Astrocyte of the cerebellum (primary cell): Measurements from ENCODE around the gene OPTC.

Experiments
- DNase-seq: peaks from one replicate; pipeline ENCODE4 v3.0.0-alpha.2; 2011; ENCODE audit warnings: low read depth
- H3K4me3 ChIP-seq: 2 replicates; pipeline ENCODE4 v1.5.1; 2011; ENCODE audit warnings: mild to moderate bottlenecking, low read depth, low read length, moderate library complexity
- in situ Hi-C: cut with HindIII; loops from 2 replicates; pipeline ENCODE4 v1.10.0; 2017; ENCODE audit warnings: low sequenced_read_pairs
- TF ChIP-seq, protein P1 (sequence below): IDR thresholded peaks from 2 replicates; pipeline ENCODE4 v1.5.1; 2012; ENCODE audit warnings: low read length, low read depth, moderate library complexity, mild to moderate bottlenecking; ENCODE audit errors: missing control alignments

OPTC gene

DNA sequence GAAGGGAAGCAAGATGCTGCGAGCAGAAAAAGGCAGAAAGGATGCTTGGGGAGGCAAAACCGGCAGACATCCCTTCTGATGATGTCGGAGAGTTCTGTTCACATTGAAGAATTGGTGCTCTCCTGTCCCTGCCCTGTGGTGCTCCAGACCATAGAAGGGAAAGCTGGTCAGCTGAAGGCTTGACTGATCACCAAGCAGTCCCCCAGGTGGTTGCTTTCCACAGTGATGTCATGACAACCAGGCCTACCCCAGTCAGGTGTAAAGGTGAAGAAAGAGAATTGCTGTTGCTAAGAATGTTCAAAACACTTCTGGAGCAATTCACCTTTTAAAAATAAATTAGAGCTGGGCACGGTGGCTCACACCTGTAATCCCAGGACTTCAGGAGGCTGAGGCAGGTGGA, 59.5 kb downstream of the OPTC start:
- in situ Hi-C loops: no loop called here
- TF ChIP-seq, protein P1, sequence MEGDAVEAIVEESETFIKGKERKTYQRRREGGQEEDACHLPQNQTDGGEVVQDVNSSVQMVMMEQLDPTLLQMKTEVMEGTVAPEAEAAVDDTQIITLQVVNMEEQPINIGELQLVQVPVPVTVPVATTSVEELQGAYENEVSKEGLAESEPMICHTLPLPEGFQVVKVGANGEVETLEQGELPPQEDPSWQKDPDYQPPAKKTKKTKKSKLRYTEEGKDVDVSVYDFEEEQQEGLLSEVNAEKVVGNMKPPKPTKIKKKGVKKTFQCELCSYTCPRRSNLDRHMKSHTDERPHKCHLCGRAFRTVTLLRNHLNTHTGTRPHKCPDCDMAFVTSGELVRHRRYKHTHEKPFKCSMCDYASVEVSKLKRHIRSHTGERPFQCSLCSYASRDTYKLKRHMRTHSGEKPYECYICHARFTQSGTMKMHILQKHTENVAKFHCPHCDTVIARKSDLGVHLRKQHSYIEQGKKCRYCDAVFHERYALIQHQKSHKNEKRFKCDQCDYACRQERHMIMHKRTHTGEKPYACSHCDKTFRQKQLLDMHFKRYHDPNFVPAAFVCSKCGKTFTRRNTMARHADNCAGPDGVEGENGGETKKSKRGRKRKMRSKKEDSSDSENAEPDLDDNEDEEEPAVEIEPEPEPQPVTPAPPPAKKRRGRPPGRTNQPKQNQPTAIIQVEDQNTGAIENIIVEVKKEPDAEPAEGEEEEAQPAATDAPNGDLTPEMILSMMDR: no peak
- no peak for DNase-seq
- no peak overlapping the region for H3K4me3 ChIP-seq

DNA sequence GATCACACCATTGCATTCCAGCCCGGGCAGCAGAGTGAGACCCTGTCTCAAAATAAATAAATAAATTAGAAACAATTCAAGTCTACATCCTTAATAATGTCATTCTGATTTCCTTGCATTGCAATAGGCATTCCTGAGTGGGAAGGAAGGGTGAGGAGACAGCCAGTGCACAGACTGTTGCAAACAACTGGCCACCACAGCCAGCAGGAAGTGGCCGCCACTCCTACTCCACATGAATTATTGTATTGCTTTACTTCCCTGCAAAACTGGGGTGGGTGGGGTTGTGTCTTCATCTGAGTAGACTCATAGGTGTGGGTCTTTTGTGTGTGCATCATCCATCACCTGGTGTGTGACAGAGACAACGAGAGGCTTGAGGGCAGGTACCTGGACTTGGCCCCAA, 60.1 kb downstream of the OPTC start:
- H3K4me3 ChIP-seq: no peak overlapping the region

DNA sequence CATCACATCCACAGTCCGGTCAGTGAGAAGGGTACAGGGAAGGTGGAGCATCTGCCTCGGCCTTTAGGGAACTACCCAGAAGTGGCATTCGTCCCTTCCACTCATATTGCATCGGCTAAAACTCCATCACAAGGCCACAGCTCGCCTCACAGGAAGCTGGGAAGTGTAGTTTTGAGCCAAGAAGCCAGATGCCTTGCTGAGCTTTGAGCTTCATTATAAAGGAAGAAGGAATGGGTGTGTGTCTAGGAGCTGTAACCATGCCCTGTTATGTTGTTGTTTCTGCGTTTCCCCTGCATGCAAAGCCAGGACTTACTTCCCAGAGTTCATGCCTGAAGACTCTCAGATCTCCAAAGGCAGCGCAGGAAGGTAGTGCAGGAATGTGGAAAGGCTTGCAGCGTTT, 61.1 kb downstream of the OPTC start:
- DNase-seq: no peak
- no peak overlapping the region for H3K4me3 ChIP-seq
- TF ChIP-seq, protein P1: no peak
- in situ Hi-C loops: no loop called here

More for the DNA sequence above, 60.1 kb downstream of the OPTC start:
- in situ Hi-C loops: no loop called here
- no peak for DNase-seq
- TF ChIP-seq, protein P1: no peak

DNA sequence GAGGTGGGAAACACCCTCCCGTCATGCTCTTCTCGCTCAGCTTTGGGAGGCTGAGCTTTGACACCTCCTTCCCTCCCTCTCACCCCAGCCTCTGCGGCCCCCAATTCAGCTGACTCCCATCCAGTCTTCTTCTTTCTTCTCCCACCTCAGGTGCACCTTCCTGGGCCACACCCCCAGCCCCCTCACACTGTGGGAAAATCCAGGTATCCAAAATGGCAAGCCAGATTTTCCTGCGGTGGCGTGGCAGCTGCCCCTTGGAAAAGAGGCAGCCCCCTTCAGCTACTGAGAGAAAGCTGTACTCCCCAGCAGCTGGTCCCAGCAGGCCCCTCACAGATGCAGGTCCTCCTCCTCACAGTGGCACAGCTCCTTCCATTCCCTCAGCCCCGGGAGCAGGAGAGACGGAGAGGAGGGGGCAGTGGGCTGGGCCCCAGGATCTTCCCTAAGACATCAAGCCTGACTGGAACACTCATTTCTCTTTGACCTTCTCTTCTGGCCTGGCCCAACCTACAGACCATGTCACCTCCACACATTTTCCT, 61.6 kb downstream of the OPTC start:
- no peak overlapping the region for H3K4me3 ChIP-seq
- in situ Hi-C loops: no loop called here
- DNase-seq: no peak
- TF ChIP-seq, protein P1: no peak

DNA sequence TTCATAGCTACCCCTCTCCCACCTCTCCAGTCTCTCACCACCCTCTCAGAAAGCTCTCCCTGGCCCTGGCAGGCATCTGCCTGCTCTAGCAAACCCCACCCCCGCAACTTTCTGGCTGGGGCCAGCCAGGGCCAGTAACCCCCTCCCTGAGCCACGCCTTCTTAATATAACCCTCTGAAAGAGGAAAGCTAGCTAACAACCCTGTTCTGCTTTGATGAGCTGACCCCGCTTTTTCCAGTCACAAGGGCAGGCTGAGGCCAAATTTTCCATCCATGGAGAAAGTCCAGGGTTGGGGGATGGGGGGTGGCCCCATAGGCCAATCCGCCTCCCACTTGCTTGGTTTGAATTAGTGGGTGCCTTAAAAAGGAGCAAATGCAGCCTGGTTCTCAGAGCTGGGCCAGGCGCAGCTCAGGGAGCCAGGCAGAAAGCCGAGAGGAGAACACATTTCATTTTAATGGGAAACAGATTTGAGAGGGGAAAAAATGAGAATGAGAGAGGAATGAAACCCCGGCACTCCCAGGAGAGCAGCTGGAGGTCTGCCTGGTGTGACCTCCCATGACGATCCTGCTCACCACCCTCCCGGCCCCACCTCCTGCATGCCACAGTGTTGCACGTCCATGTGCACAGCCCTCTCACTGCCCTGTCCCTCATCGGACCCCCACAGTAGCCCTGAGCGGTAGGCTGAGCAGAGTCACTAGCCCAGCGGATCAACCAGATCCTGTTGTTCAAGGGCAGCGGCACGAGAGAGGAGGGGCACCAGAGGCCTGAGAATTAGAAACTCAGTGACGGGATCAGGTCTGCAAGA, 62.3 kb downstream of the OPTC start:
- no peak for DNase-seq
- no peak overlapping the region for H3K4me3 ChIP-seq
- TF ChIP-seq, protein P1: no peak
- in situ Hi-C loops: no loop called here

DNA sequence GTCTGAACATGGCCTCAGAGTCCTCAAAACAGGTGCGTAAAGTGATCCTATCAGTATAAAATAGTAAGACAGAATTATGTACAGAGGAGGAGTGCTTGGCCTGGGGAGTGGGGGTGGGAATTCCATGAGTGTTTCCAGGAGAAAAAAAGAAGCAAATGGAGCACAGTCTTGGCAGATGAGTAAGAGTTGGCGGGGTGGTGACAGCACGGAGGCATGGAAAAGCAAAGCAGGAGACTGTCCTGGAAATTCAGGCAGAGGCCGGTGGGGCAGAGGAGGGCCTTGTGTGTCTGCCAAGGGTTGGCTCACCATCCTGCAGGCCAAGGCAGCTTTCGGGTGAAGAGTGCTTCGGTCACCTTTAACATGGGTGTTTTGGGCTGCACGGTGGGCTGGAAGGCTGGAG, 63.4 kb downstream of the OPTC start:
- TF ChIP-seq, protein P1: no peak
- no peak for DNase-seq
- no peak overlapping the region for H3K4me3 ChIP-seq
- in situ Hi-C loops: no loop called here
